NCI-H446 treated with DMSO at 0.1 percent for 48 hours (cell line): ENCODE data around the gene ZBTB49.
"Not testable (repeated sequence)": the region's sequence is repeated elsewhere in the genome, so short reads cannot be mapped to it uniquely, and the experiment has no call there.

Experiments used
- DNase-seq: peaks from one replicate; lab custom pipeline; 2025; lab: John Stamatoyannopoulos, UW

ZBTB49 gene

GRCh38 chr4:4326166-4326565, 36.1 kb downstream of the ZBTB49 start:
- no peak for DNase-seq

DNA sequence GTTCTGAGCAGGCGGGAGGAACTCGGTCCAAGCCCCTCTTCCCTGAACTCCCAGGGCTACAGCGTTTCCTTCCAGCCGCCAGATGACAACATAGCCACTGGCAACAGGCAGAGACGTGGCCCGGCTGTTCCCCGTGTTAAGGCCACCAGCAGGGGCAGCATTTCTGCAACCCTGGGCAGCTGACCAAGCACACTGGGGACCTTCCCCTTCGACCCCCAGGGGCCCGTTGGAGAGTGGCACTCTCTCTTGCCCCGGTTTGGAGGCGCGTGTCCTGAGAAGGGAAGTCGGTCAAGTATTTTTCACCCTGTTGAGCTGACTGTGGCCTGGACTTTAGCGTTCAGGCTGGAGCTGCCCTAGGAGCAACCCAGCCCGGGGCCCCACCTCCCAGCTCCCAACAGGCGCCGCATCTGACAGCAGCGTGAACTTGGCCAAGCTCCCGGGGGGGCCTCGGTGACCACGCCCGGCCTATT, 37.6 kb downstream of the ZBTB49 start:
- DNase-seq: no peak

GRCh38 chr4:4328206-4328605, 38.2 kb downstream of the ZBTB49 start:
- DNase-seq: no peak

GRCh38 chr4:4328840-4329239, 38.8 kb downstream of the ZBTB49 start:
- no peak for DNase-seq

- DNase-seq: no peak
Measured at GRCh38 chr4:4329496-4329895, 39.4 kb downstream of the ZBTB49 start.

- no peak for DNase-seq
Measured at GRCh38 chr4:4330794-4331193, 40.7 kb downstream of the ZBTB49 start.

DNA sequence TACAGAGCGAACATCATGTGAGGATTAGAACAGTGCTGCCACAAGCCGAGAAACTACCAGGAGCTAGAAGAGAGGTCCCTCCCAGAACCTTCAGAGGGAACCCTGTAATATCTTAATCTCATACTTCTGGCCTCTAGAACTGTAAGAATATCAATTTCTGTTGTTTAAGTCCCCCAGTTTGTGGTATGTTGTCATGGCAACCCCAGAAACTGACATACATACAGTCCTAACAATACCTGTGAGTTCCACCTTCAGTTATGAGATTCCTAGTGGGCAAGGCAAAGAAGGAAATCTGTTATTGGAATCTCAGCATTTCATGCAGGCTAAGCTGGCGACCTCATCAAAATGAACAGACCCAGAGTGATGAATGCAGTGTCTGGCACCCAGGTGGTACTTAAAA, 42.5 kb downstream of the ZBTB49 start:
- no peak for DNase-seq

DNA sequence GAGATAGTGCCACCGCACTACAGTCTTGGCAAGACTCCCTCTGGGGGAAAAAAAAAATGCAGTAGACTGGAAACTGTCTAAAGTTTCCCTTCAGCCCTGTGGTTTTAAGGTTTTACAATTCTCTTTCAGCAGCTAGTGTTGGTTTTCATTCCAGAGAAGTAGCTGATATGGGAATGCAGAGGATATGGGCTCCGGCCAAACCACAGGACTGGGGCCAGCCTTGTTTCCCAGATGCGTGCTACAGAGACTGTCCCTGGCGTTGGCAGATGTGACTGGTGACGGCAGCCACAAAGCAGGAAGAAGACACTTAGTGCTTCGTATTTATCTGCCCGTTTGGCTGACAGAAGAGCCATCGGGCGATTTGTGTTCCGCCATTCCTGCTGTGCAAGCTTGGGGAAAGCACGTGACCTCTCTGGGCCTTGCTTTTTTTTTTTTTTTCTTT, 43.2 kb downstream of the ZBTB49 start:
- no peak for DNase-seq

GRCh38 chr4:4334798-4335520, 44.9 kb downstream of the ZBTB49 start:
- DNase-seq: no peak

DNA sequence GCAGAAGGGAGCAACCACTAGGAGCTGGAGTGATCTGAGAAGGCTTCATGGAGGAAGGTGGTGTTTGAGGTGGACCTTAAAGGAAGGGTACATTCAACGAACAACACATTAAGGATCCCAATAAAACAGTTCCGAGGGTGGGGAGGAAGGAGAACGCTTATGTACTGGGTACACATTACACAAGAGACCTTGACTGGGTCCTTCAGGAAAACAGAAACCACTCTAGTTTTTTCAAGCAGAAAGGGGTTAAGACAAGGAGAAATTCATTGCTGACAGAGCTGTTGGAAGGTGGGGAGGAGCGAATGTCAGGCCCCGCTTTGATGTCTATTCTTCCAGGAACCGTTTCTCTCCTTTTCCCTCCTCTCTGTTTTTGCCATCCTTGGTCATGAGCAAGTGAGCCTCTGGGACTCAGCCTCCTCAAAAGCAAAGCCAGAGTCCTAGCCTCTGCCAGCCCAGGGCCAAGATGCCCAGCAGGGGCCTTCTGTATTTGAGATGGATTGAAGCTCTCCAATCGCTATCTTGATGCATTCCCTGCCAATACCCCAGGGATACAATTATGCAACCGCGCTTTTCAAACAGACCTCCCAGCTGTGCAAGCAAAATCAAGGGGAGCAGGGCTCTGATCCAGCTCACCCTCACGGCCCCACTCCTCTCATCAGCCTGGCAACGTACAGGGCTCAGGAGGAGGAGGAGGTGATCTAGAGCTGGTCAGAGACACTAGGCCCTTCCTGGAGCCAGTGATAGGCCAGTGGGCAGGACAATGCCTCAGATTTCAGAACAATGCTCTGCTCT, 48.4 kb downstream of the ZBTB49 start:
- DNase-seq: no peak

- DNase-seq: no peak
Measured at GRCh38 chr4:4339504-4340085, 49.5 kb downstream of the ZBTB49 start.

GRCh38 chr4:4341861-4342650, 52.0 kb downstream of the ZBTB49 start:
- DNase-seq: no peak

DNA sequence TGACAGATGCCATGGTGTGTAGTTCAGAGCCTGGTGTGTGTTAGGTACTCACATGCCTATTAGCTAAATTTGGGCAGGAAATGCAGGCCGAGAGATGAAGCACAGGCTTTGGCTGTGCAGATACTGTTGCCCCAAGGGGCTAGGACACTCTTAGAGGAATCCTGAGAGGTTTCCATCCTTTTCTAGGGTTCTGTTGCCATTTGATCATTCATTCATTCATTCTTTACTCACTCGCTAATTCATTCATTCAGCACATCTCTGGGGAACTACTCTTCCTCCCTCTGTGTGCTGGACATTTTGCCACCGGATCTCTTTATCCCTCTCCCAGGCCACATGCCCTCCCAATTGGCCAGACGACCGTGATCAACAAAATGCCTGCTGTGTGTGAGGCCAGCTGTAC, 53.0 kb downstream of the ZBTB49 start:
- no peak for DNase-seq

DNA sequence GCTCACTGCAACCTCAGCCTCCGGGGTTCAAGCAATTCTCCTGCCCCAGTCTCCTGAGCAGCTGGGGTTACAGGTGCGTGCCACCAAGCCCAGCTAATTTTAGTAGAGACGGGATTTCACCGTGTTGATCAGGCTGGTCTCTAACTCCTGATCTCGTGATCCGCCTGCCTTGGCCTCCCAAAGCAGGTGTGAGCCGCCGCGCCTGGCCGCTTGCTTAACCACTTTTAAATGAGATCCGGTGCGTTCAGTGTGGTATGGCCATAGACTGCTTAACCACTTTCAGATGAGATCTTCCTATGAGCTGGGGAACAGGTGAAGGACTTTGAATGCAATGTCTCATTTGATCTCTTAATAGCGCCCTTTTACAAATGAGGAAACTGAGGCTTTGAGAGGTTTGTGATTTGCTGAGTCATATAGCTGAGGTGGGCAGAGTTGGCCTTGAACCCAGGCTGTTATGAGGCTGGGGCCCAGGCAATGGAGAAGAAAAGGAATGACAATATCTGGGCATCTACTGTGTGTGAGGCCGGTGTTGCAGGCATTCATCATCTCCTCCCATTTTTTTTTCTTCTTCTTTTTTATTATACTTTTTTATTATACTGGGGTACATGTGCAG, 55.0 kb downstream of the ZBTB49 start:
- DNase-seq: no peak

- no peak for DNase-seq
Measured at GRCh38 chr4:4347585-4347984, 57.5 kb downstream of the ZBTB49 start.

DNA sequence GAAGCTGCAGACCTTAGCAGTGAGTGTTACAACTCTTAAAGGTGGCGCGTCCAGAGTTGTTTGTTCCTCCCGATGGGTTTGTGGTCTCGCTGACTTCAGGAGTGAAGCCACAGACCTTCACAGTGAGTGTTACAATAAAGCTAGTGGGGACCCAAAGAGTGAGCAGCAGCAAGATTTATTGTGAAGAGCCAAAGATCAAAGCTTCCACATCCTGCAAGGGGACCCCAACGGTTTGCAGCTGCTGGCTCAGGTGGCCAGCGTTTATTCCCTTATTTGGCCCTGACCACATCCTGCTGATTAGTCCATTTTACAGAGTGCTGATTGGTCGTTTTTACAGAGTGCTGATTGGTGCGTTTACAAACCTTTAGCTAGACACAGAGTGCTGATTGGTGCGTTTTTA, 58.5 kb downstream of the ZBTB49 start:
- not testable (repeated sequence) for DNase-seq

GRCh38 chr4:4349867-4350266, 59.8 kb downstream of the ZBTB49 start:
- DNase-seq: no peak

DNA sequence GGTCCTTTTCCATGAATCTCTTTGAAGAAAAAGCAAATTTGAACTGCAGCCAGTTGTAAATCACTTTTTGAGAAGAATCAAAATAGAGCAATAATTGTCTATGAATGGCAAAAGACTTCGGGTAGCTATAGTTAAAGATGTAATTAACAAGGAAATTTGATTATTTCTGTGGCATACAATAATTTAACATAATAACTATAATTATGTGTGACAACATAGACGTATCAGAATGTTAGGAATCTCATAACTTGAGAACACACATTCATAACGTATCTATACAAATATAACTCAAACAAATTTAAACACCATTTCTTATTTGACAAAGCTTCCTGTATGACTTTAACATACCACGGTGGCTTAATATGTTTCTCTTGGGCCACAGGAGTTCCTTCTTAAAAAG, 60.9 kb downstream of the ZBTB49 start:
- DNase-seq: no peak

GRCh38 chr4:4355302-4355701, 65.3 kb downstream of the ZBTB49 start:
- no peak for DNase-seq

GRCh38 chr4:4356106-4357041, 66.3 kb downstream of the ZBTB49 start:
- DNase-seq: no peak
